GM12878 (cell line): ENCODE data around the gene ATG5. TPM values are rescaled to one million over a fixed set of nuclear protein-coding genes. Genes with fewer than 3 reads are reported as not detected.

Experiments used
- ATAC-seq: fragments of 200-7000 bp; cut with Tn5 transposase; 3 replicates; pipeline ENCODE4 v1.9.1; 2020; ENCODE audit warnings: mild to moderate bottlenecking, moderate library complexity
- BruUV-seq: library from RNA; stranded (reverse); fragments of 400-500 nt; replicated peaks from 2 replicates; lab custom pipeline; 2021; lab: Mats Ljungman, UMichigan
- CTCF ChIA-PET: fragments of 300-600 bp; sonication (Branson Sonifier 250); formaldehyde crosslinking; extraction: SDS; loops from one replicate; lab custom pipeline; 2021; ENCODE audit warnings: inconsistent platforms; lab: Yijun Ruan, JAX
- POLR2A ChIA-PET: fragments of 350-600 bp; formaldehyde crosslinking; extraction: SDS; loops from one replicate; lab custom pipeline; 2021; ENCODE audit warnings: inconsistent platforms; lab: Charles Lee
- RAD21 ChIA-PET: fragments of 300-600 bp; sonication (Branson Sonifier 250); formaldehyde crosslinking; loops from one replicate; lab custom pipeline; 2023; ENCODE audit warnings: antibody characterized with exemption; ENCODE audit not compliant: unreplicated experiment; lab: Charles Lee
- SMC1A ChIA-PET: fragments of 300-600 bp; sonication (Branson Sonifier 250); formaldehyde crosslinking; loops from one replicate; lab custom pipeline; 2023; ENCODE audit not compliant: unreplicated experiment, uncharacterized antibody; lab: Charles Lee
- DNase-seq: peaks from one replicate; pipeline ENCODE4 v3.0.0-alpha.2; 2011; ENCODE audit warnings: low read depth, low spot score
- FAIRE-seq: peaks from 3 replicates; lab custom pipeline; 2011; peaks lifted over from hg19 to GRCh38; lab: Jason Lieb, UNC
- H2AFZ ChIP-seq: 2 replicates; pipeline ENCODE4 v1.6.0; 2011; ENCODE audit warnings: low read depth, low read length, control low read depth; ENCODE audit not compliant: control insufficient read depth
- H3K27ac ChIP-seq: 2 replicates; pipeline ENCODE4 v1.5.1; 2011; ENCODE audit warnings: control low read depth; ENCODE audit not compliant: control insufficient read depth, insufficient read depth
- H3K27me3 ChIP-seq, 2 experiments: replicated peaks in 1 of 2; 2 replicates each; pipeline versions ENCODE4 v1.6.0 to v1.6.1; 2011; ENCODE audit warnings: low read length in 1 of 2; ENCODE audit not compliant: control insufficient read depth in 2 of 2, insufficient read depth in 2 of 2
- H3K36me3 ChIP-seq, 2 experiments: 2 replicates each; pipeline ENCODE4 v1.5.1; 2011; ENCODE audit warnings: low read length in 1 of 2; ENCODE audit not compliant: control insufficient read depth in 2 of 2, insufficient read depth in 2 of 2
- H3K4me1 ChIP-seq: 2 replicates; pipeline ENCODE4 v1.6.1; 2011; ENCODE audit warnings: mild to moderate bottlenecking, low read length, moderate library complexity, mixed read lengths; ENCODE audit not compliant: control insufficient read depth, insufficient read depth
- H3K4me2 ChIP-seq: 2 replicates; pipeline ENCODE4 v1.6.0; 2011; ENCODE audit warnings: control low read depth; ENCODE audit not compliant: control insufficient read depth, insufficient read depth
- H3K4me3 ChIP-seq: fragments of 200-600 bp; sonication (generic); 2 replicates; pipeline ENCODE4 v1.5.1; 2016
- H3K79me2 ChIP-seq: 2 replicates; pipeline ENCODE4 v1.6.0; 2011; ENCODE audit warnings: low read length; ENCODE audit not compliant: control insufficient read depth, insufficient read depth
- H3K9ac ChIP-seq: 2 replicates; pipeline ENCODE4 v1.8.0; 2011; ENCODE audit warnings: low read length, control low read depth, mixed read lengths; ENCODE audit not compliant: control insufficient read depth, insufficient read depth
- H3K9me3 ChIP-seq: replicated peaks from 3 replicates; pipeline ENCODE4 v1.5.1; 2011; ENCODE audit warnings: mild to moderate bottlenecking, low read length; ENCODE audit not compliant: control insufficient read depth, insufficient read depth
- H4K20me1 ChIP-seq: 2 replicates; pipeline ENCODE4 v1.6.0; 2011; ENCODE audit not compliant: control insufficient read depth, insufficient read depth
- ESRRA ChIP-seq: IDR thresholded peaks from 2 replicates; pipeline ENCODE4 v1.6.1; 2012; ENCODE audit warnings: mild to moderate bottlenecking, low read length, improper control_type of control experiment
- HDAC6 ChIP-seq: fragments of 200-600 bp; sonication (generic); IDR thresholded peaks from one replicate; pipeline ENCODE4 v1.8.0; 2017; ENCODE audit warnings: antibody characterized with exemption; ENCODE audit not compliant: unreplicated experiment
- JUND ChIP-seq: IDR thresholded peaks from 2 replicates; pipeline ENCODE4 v1.6.1; 2012; ENCODE audit warnings: low read depth, mild to moderate bottlenecking, low read length, improper control_type of control experiment, moderate library complexity
- MTA3 ChIP-seq: IDR thresholded peaks from 2 replicates; pipeline ENCODE4 v1.6.1; 2012; ENCODE audit warnings: low read length, inconsistent platforms, borderline replicate concordance
- RCOR1 ChIP-seq: conservative IDR thresholded peaks from 2 replicates; pipeline ENCODE4 v1.6.1; 2012; ENCODE audit warnings: low read depth, low read length, improper control_type of control experiment
- STAT1 ChIP-seq: fragments of 450-650 bp; conservative IDR thresholded peaks from 2 replicates; pipeline ENCODE4 v1.6.1; 2014; ENCODE audit warnings: antibody characterized with exemption, mild to moderate bottlenecking
- WGBS: methylation state at CpG from one replicate; pipeline ENCODE4 v1.1.6; 2016; ENCODE audit warnings: low lambda C conversion rate; ENCODE audit not compliant: insufficient replicate concordance, insufficient coverage; ENCODE audit errors: missing lambda C conversion rate; 5-methylcytosine and 5-hydroxymethylcytosine counted together
- in situ Hi-C: fragments of 300-500 bp; cut with MboI; formaldehyde crosslinking; loops from 9 replicates; pipeline ENCODE4 v1.14.3; 2018; ENCODE audit warnings: mixed read lengths
- intact Hi-C: fragments of 100-400 bp; cut with micrococcal nuclease; formaldehyde crosslinking; loops from one replicate; pipeline ENCODE4 v1.14.2; 2022; ENCODE audit not compliant: unreplicated experiment
- polyA plus RNA-seq, 11 experiments: library from polyadenylated mRNA; depleted of rRNA in 4 of 11; unstranded in 6 of 11; stranded (reverse) in 5 of 11; fragments of >200 nt; fragmentation: Nextera tagmentation in 4 of 11; fragmentation: Illumina TruSeq in 1 of 11; extraction: Ambion mirVana in 4 of 11; extraction: Trizol in 1 of 11; gene quantifications; 1 replicate in 1 of 11; 2 replicates in 10 of 11; pipeline versions ENCODE4 v1.2.1 to v1.2.3, GENCODE V29; 2011 to 2016; ENCODE audit warnings: inconsistent platforms in 2 of 11, missing spikeins in 2 of 11, low read depth in 1 of 11
- total RNA-seq, 4 experiments: library from RNA; depleted of rRNA in 3 of 4; stranded (reverse); fragments of >200 nt in 3 of 4; fragmentation: Illumina TruSeq in 1 of 4; extraction: Trizol in 1 of 4; gene quantifications; 2 replicates each; pipeline versions ENCODE4 v1.2.1 to v1.2.3, GENCODE V29; 2013 to 2021
- TF ChIP-seq, protein P1 (sequence below): IDR thresholded peaks from 2 replicates; pipeline ENCODE4 v1.6.1; 2012; ENCODE audit warnings: low read depth, low read length, improper control_type of control experiment
- TF ChIP-seq, protein P2 (sequence below): fragments of 450-650 bp; formaldehyde crosslinking; IDR thresholded peaks from 2 replicates; pipeline ENCODE4 v1.4.0; 2022; ENCODE audit warnings: mild to moderate bottlenecking, moderate library complexity

ATG5 gene
- total and polyA plus RNA-seq, 10 of the 15 experiments (the other 5 are each of a cell fraction or from before 2014, with no cell fraction given): 12.9 to 51.8 (median 23.9) TPM

DNA sequence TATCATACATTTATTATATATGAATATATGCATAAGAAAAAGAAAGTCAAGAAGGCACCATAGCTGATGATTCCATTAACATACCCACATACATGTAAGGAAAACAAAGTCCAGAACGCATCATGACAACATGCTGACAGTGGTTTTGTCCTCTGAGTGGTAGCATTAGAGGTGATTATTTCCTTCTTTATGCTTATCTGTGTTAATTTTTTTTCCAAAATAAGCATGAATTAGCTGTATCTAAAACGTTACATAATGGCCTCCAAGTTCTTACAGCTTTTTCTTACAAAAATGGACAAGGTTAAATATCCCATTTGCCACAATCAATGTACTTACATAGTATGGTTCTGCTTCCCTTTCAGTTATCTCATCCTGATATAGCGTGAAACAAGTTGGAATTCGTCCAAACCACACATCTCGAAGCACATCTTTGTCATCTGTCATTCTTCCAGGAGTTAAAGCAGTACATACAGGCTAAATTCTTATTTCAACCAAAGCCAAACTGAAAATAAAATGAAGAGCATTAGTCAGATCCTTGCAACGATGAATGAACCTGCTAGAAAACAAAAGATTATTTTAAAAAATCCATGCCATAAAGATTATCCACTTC, 9.7 kb downstream of the ATG5 start:
- no peak overlapping the region for H3K9ac ChIP-seq
- no peak overlapping the region for H3K27ac ChIP-seq
- H2AFZ ChIP-seq: no peak overlapping the region
- no TSS peak for BruUV-seq
- RAD21 ChIA-PET: interaction anchor here (1.3 to 1.4 kb wide), 2 partner anchors 10 to 226 kb away, joined by 4 read pairs; partner anchors contain the start of gene ATG5
- H3K79me2 ChIP-seq: peaks cover 25% of the 10 kb centered on the region
- peaks cover 1 to 10% of the 10 kb centered on the region in 2 experiments; a peak in 3 of 4 replicates for H3K36me3 ChIP-seq
- H3K4me2 ChIP-seq: no peak overlapping the region
- peaks cover 2% of the 10 kb centered on the region; the same call in 1 of the 2 replicates for H4K20me1 ChIP-seq
- in situ Hi-C loops: no loop called here
- CTCF ChIA-PET: interaction anchor here (0.6 to 1.0 kb wide), 4 partner anchors 24 to 935 kb away, joined by 3 to 4 read pairs (median 3); no protein-coding TSS in a partner anchor
- H3K9me3 ChIP-seq: no peaks in the 10 kb centered on the region
- peaks cover 16% of the 10 kb centered on the region; the same call in 1 of the 2 replicates for H3K4me1 ChIP-seq
- no peaks in the 10 kb centered on the region for H3K27me3 ChIP-seq
- SMC1A ChIA-PET: interaction anchor here (0.6 to 1.8 kb wide), 8 partner anchors 10 to 230 kb away, joined by 3 to 6 read pairs (median 3); partner anchors contain the start of gene PRDM1
- WGBS: 78% methylated on average over 6 of the region's 6 CpGs
- no peak overlapping the region for H3K4me3 ChIP-seq
- no peak for FAIRE-seq
- intact Hi-C loops: no loop called here
- ATAC-seq: no peak
- no peak for DNase-seq
- no peak for TF ChIP-seq STAT1
- TF ChIP-seq HDAC6: no peak
- POLR2A ChIA-PET: no interaction called here

DNA sequence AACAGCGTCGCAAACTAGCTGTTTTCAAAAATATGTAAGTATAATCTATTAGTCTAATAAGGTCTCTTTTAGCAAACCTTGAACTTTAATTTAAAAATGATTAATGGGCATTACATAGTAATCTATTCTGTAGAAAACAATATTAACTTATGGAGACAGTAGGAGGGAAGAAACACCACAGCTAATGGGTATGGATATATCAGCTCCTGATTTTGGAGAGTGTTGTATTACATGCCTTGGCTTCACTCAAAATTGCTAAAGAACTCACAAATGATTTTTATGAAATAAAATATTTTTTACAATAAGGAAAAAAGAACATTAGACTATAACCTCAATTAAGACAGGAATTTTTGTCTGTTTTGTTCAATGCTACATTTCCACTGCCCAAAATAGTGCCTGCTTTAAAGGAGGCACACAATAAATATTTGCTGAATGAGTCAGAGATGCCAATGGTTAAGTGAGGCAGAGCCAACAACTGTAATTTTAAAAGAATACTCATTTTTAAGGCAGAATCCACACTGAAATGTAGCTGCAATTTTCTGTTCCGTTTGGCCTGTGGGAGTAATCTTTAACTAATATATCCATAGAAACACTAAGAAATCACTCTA, 15.7 kb downstream of the ATG5 start:
- TF ChIP-seq JUND: no peak
- TF ChIP-seq, protein P1, sequence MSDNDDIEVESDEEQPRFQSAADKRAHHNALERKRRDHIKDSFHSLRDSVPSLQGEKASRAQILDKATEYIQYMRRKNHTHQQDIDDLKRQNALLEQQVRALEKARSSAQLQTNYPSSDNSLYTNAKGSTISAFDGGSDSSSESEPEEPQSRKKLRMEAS: no peak
- TF ChIP-seq ESRRA: no peak
- TF ChIP-seq RCOR1: no peak
- TF ChIP-seq, protein P2, sequence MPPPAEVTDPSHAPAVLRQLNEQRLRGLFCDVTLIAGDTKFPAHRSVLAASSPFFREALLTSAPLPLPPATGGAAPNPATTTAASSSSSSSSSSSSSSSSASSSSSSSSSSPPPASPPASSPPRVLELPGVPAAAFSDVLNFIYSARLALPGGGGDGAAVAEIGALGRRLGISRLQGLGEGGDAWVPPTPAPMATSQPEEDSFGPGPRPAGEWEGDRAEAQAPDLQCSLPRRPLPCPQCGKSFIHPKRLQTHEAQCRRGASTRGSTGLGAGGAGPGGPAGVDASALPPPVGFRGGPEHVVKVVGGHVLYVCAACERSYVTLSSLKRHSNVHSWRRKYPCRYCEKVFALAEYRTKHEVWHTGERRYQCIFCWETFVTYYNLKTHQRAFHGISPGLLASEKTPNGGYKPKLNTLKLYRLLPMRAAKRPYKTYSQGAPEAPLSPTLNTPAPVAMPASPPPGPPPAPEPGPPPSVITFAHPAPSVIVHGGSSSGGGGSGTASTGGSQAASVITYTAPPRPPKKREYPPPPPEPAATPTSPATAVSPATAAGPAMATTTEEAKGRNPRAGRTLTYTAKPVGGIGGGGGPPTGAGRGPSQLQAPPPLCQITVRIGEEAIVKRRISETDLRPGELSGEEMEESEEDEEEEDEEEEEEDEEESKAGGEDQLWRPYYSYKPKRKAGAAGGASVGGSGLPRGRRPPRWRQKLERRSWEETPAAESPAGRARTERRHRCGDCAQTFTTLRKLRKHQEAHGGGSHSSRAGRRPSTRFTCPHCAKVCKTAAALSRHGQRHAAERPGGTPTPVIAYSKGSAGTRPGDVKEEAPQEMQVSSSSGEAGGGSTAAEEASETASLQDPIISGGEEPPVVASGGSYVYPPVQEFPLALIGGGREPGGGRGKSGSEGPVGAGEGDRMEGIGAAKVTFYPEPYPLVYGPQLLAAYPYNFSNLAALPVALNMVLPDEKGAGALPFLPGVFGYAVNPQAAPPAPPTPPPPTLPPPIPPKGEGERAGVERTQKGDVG (CRISPR knock-in tag): no peak
- TF ChIP-seq MTA3: no peak
- H3K4me3 ChIP-seq: no peak overlapping the region
- ChIA-PET RAD21 (no interaction called here), POLR2A (no interaction called here), CTCF (interaction anchor here (1.1 to 1.9 kb wide), 4 partner anchors 9 to 879 kb away, joined by 3 to 7 read pairs (median 4); no protein-coding TSS in a partner anchor), SMC1A (interaction anchor here (1.0 to 1.8 kb wide), 4 partner anchors 9 to 220 kb away, joined by 3 to 5 read pairs (median 4); no protein-coding TSS in a partner anchor)
- peaks cover 7% of the 10 kb centered on the region; the same call in 1 of the 2 replicates for H3K4me1 ChIP-seq
- FAIRE-seq (no peak), ATAC-seq (no peak), DNase-seq (no peak)
- H3K4me2 ChIP-seq: no peak overlapping the region
- no TSS peak for BruUV-seq
- no peak overlapping the region for H3K27ac ChIP-seq
- intact Hi-C loops: no loop called here
- H3K27me3 ChIP-seq: no peaks in the 10 kb centered on the region
- H3K79me2 ChIP-seq: peaks cover 2% of the 10 kb centered on the region; the same call in 1 of the 2 replicates
- peaks cover 0 to 12% of the 10 kb centered on the region in 2 experiments; a peak in 3 of 4 replicates for H3K36me3 ChIP-seq
- H4K20me1 ChIP-seq: no peaks in the 10 kb centered on the region; the same call in 1 of the 2 replicates
- no peak overlapping the region for H3K9ac ChIP-seq
- in situ Hi-C loops: loop anchor here (10.0 kb wide), 2 partner anchors 215 to 575 kb away; no protein-coding TSS in a partner anchor
- WGBS: 99% methylated on average over 3 of the region's 3 CpGs
- no peak overlapping the region for H2AFZ ChIP-seq
- no peaks in the 10 kb centered on the region for H3K9me3 ChIP-seq
